Heart right ventricle (tissue), 16 donors: ENCODE results near the gene GTF2F2. TPM values are rescaled to one million over a fixed set of nuclear protein-coding genes. Genes with fewer than 3 reads are reported as not detected.

Experiments
- ATAC-seq, 8 donors: fragments of 200-7000 bp; cut with Tn5 transposase; one replicate each; pipeline ENCODE4 v1.9.1; 2020; ENCODE audit warnings: mild to moderate bottlenecking in 8 of 8, moderate library complexity in 8 of 8, moderate number of reproducible peaks in 1 of 8
- DNase-seq, 2 donors: peaks; one replicate each; pipeline ENCODE4 v3.0.0-alpha.2; 2020
- H3K27ac ChIP-seq, 10 donors: fragments of 200-600 bp; sonication (generic) in 2 of 10; one replicate each; pipeline versions ENCODE4 v1.5.0 to v1.8.0; 2020 to 2022; ENCODE audit warnings: mild to moderate bottlenecking in 3 of 10
- H3K27me3 ChIP-seq, 7 donors: fragments of 200-600 bp; one replicate each; pipeline ENCODE4 v1.8.0; 2021 to 2022; ENCODE audit warnings: mild to moderate bottlenecking in 2 of 7
- H3K36me3 ChIP-seq, 9 donors: fragments of 200-600 bp; sonication (generic) in 1 of 9; one replicate each; pipeline versions ENCODE4 v1.5.0 to v1.8.0; 2020 to 2022; ENCODE audit warnings: mild to moderate bottlenecking in 2 of 9
- H3K4me1 ChIP-seq, 9 donors: fragments of 200-600 bp; sonication (generic) in 1 of 9; one replicate each; pipeline versions ENCODE4 v1.5.0 to v1.8.0; 2020 to 2022; ENCODE audit warnings: mild to moderate bottlenecking in 4 of 9
- H3K4me3 ChIP-seq, 10 donors: fragments of 200-600 bp; sonication (generic) in 2 of 10; one replicate each; pipeline versions ENCODE4 v1.5.0 to v1.8.0; 2020 to 2022; ENCODE audit warnings: mild to moderate bottlenecking in 7 of 10, moderate library complexity in 2 of 10
- H3K9me3 ChIP-seq, 11 donors: fragments of 200-600 bp in 10 of 11; sonication (generic) in 2 of 11; one replicate each; pipeline versions ENCODE4 v1.5.0 to v1.8.0; 2013 to 2022; ENCODE audit warnings: mild to moderate bottlenecking in 2 of 11, control low read depth in 1 of 11, moderate library complexity in 1 of 11
- WGBS, 2 donors: extraction: QIAGEN DNeasy Blood & Tissue Kit; methylation state at CpG; one replicate each; pipeline ENCODE4 v1.1.7; 2013; ENCODE audit warnings: inconsistent platforms in 1 of 2; 5-methylcytosine and 5-hydroxymethylcytosine counted together
- intact Hi-C, 10 donors: fragments of 100-400 bp; cut with DNase I; formaldehyde crosslinking; loops; one replicate each; pipeline versions ENCODE4 v1.11.1 to v1.14.2; 2022
- polyA plus RNA-seq, 2 donors: library from polyadenylated mRNA; stranded (reverse); fragments of 200-250 nt; gene quantifications; one replicate each; pipeline ENCODE4 v1.2.3, GENCODE V29; 2013
- total RNA-seq, 10 donors: library from RNA; stranded (reverse); fragmentation: NEBNext Ultra II Directional in 3 of 10; extraction: Animal tissue kit (Norgen Biotek cat#: 25700) in 3 of 10; gene quantifications; one replicate each; pipeline versions ENCODE4 v1.2.1 to v1.2.4, GENCODE V29; 2021 to 2023
- TF ChIP-seq, protein P1 (sequence below), 9 donors: fragments of 200-600 bp; sonication (generic) in 2 of 9; IDR thresholded peaks; one replicate each; pipeline versions ENCODE4 v1.5.0 to v1.8.0; 2021 to 2022; ENCODE audit warnings: antibody characterized with exemption in 9 of 9, mild to moderate bottlenecking in 5 of 9, moderate library complexity in 1 of 9
- donor health status: Arrhythmogenic right ventricular cardiomyopathy.
- donor health status: ischemic (EF 13 %, LVEDD 7.1; RV severe dilation, severe dysfunction).
- donor health status: healthy with polysubstance abuse.
- donor health status: DM: no; HTN: yes; CAD: no.
- donor health status: DM: no; HTN: no; CAD: no.
- donor health status: ischemic (EF 25% LVEDD 6.9; RV normal size, moderate dysfunction).
- donor health status: ischemic (EF 25% LVEDD 5.7; RV mildly dilated, moderate dysfunction).
- donor health status: healthy.
- donor health status: DM: yes; HTN: yes; CAD: no.
- donor health status: Ischemic cardiomyopathy.
- donor health status: ischemic (EF 35%, LVEDD 5.7; RV mildly dilated, moderate dysfunction).
- donor health status: nonischemic (EF 11% LVEDD 7.7; RV severe dilation, severe dysfunction).
- donor health status: DM: yes; HTN: yes; CAD: no.
- donor health status: PGD.
- donor health status: ischemic (EF 29% LVEDD 5.4; RV normal size, mild dysfunction).
- donor health status: nonischemic (EF 23%, LVEDD 6.1; RV moderate dilation, normal function).

GTF2F2 gene
- total and polyA plus RNA-seq, 12 donors: 15.8 to 24.9 (median 21.5) TPM

DNA sequence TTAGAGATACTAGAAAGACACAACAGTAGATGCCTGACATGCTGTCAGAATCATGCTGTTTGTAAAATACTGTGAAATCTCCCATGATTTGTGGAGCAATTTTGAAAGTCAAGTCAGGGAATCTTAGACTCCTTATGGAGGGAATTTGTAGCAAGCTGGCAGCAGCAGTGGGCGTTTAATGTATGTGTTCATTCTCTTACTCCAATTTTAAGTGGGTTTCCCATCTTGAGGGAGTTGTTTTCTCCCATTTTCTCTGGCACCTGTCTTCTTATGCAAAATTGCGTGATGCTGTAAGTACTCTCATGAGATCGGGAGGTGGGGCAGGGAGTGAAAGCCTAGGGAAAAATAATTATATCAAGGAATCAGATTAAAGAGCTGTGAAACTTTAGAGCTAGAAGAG is 16.0 kb upstream of the GTF2F2 start:
- no peak overlapping the region for H3K27ac ChIP-seq
- intact Hi-C loops: no loop called here
- no peak overlapping the region for H3K4me3 ChIP-seq
- H3K9me3 ChIP-seq: no peaks in the 10 kb centered on the region
- peaks cover 0 to 12% (median 0%) of the 10 kb centered on the region in 7 donors for H3K27me3 ChIP-seq
- WGBS, 2 donors: 87 to 91% methylated on average over 3 of the region's 3 CpGs
- ATAC-seq (no peak), DNase-seq (no peak)
- no peaks in the 10 kb centered on the region for H3K36me3 ChIP-seq
- TF ChIP-seq, protein P1, sequence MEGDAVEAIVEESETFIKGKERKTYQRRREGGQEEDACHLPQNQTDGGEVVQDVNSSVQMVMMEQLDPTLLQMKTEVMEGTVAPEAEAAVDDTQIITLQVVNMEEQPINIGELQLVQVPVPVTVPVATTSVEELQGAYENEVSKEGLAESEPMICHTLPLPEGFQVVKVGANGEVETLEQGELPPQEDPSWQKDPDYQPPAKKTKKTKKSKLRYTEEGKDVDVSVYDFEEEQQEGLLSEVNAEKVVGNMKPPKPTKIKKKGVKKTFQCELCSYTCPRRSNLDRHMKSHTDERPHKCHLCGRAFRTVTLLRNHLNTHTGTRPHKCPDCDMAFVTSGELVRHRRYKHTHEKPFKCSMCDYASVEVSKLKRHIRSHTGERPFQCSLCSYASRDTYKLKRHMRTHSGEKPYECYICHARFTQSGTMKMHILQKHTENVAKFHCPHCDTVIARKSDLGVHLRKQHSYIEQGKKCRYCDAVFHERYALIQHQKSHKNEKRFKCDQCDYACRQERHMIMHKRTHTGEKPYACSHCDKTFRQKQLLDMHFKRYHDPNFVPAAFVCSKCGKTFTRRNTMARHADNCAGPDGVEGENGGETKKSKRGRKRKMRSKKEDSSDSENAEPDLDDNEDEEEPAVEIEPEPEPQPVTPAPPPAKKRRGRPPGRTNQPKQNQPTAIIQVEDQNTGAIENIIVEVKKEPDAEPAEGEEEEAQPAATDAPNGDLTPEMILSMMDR (IDR thresholded peaks at IDR 0.05): no peak
- no peaks in the 10 kb centered on the region for H3K4me1 ChIP-seq

DNA sequence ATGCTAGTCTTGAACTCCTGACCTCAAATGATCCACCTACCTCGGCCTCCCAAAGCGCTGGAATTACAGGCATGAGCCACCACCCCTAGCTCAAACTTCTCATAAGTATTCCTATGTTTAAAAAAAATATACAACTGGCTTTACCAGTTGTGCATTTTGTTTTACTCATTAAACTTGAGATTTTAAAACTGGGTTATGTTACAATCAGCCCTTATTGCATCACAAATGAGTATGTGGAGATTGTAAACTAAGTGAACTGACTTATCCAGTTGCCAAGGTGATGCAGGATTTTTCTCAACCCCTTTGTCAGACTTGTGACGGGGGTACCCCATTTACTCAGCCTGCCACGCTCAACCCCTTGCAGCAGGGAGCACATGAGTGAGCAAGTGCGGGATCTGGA is 14.4 kb upstream of the GTF2F2 start:
- no peak overlapping the region for H3K4me3 ChIP-seq
- no peaks in the 10 kb centered on the region for H3K9me3 ChIP-seq
- 90 to 92% methylated on average over 5 of the region's 5 CpGs for WGBS, 2 donors
- peaks cover 0 to 12% (median 0%) of the 10 kb centered on the region in 7 donors for H3K27me3 ChIP-seq
- TF ChIP-seq, protein P1 (IDR thresholded peaks at IDR 0.05): no peak
- ATAC-seq (no peak), DNase-seq (no peak)
- H3K27ac ChIP-seq: no peak overlapping the region
- H3K4me1 ChIP-seq: no peaks in the 10 kb centered on the region
- no peaks in the 10 kb centered on the region for H3K36me3 ChIP-seq
- intact Hi-C loops: no loop called here

DNA sequence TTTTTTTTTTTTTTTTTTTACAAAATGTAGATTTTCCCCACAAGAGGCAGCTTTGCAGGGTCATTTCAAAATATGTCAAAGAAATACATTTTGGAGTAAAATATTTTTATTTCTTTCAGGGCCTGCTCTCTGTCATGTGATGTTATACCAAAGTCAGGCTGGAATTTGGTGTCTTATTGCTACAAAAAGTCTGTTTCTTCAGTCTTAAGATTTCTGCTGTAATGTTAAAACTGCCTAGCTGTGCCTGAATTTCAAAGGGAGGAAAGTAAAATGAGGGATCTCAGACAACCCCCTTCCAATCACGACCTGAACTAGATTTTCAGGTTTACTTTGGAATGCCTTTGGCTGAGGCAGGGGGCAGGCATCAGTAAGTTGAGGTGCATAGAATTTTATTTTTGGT is 12.8 kb upstream of the GTF2F2 start:
- no peak overlapping the region for H3K4me3 ChIP-seq
- H3K4me1 ChIP-seq: no peaks in the 10 kb centered on the region
- TF ChIP-seq, protein P1 (IDR thresholded peaks at IDR 0.05): no peak
- no peaks in the 10 kb centered on the region for H3K9me3 ChIP-seq
- peaks cover 0 to 12% (median 0%) of the 10 kb centered on the region in 7 donors for H3K27me3 ChIP-seq
- intact Hi-C loops: no loop called here
- ATAC-seq (no peak), DNase-seq (no peak)
- H3K36me3 ChIP-seq: no peaks in the 10 kb centered on the region
- whole genome bisulfite sequencing, 2 donors: 50 to 56% methylated on average over 1 of the region's 1 CpG
- H3K27ac ChIP-seq: no peak overlapping the region

DNA sequence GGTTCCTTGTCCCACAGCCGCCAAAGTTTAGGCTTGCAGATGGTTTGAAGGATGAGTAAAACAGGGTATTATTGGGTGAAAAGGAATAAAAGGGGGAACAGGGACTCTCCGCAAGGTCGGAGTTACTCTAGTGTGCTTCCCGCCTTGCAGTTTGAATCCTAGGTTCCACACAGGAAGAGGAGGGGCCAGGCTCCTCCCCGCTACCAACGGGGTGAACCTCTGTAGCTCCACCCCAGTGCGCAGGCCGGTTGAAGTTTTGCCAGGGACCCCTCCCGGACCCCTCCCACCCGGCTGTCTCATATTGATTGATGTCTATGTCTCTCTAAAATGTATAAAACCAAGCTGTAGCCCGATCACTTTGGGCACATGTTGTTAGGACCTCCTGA is 11.6 kb upstream of the GTF2F2 start:
- Histone ChIP-seq H3K27me3 (peaks cover 0 to 12% (median 0%) of the 10 kb centered on the region in 7 donors), H3K4me1 (no peaks in the 10 kb centered on the region), H3K4me3 (no peak overlapping the region), H3K9me3 (no peaks in the 10 kb centered on the region), H3K36me3 (no peaks in the 10 kb centered on the region), H3K27ac (no peak overlapping the region)
- WGBS, 2 donors: 40 to 49% methylated on average over 11 of the region's 11 CpGs
- no peak for DNase-seq
- ATAC-seq: no peak
- TF ChIP-seq, protein P1 (IDR thresholded peaks at IDR 0.05): no peak
- intact Hi-C loops: no loop called here
